ENCODE data around the gene CMTM2. TPM values are rescaled to one million over a fixed set of nuclear protein-coding genes. Genes with fewer than 3 reads are reported as not detected.

CMTM2 gene, protein sequence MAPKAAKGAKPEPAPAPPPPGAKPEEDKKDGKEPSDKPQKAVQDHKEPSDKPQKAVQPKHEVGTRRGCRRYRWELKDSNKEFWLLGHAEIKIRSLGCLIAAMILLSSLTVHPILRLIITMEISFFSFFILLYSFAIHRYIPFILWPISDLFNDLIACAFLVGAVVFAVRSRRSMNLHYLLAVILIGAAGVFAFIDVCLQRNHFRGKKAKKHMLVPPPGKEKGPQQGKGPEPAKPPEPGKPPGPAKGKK
- polyA plus RNA-seq (2011; rRNA removed) = not detected in 2 replicates
- not detected in 2 replicates for polyA minus RNA-seq (2011; rRNA and poly(A)+ RNA removed)

DNA sequence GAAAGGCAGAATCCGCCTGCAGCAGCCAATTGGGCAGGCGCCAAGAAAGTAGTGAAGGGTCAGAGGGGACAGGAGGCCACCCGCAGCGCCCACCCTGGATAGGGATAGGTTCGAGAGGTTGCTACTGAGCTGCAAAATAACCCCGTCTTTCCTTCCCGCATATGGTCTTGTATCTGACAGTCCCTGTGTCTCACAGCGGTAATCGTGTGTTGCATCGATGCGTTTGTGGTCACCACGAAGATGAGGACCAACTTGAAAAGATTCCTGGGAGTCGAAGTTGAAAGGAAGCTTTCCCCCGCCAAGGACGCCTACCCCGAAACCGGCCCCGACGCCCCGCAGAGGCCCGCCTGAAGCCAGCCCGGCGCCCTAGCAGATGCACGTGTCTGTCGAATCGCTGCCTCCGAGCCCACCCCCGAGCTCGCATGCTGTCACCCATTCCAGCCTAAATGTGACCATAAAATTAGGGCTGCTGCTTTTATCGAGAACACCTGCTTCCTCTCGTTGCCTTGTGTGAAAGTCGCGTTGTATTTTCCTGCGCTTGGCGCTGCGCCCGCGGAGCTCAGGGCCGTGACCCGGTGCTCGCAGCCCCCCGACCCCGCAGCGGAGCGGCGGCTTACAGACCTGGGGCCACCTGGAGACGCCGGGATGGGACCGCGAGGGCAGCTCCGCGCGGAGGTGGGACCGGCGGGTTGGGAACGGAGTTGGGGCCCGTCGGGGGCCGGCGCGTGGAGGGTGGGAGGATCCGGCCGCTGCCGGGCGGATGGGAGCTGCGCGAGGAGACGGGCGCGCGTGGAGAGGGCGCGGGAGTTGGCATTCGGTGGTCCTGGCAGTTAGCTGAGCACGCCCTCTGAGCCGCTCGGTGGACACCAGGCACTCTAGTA is at the start of gene CMTM2:
Gene CMTM2, plus strand, starts transcription at position 813 of the 881 bp plus-strand sequence. CDS start 145 bp downstream, outside the sequence.
- H3K27ac ChIP-seq (ENCODE audit: low read depth, low read length) = no peak within 1 kb of the TSS

DNA sequence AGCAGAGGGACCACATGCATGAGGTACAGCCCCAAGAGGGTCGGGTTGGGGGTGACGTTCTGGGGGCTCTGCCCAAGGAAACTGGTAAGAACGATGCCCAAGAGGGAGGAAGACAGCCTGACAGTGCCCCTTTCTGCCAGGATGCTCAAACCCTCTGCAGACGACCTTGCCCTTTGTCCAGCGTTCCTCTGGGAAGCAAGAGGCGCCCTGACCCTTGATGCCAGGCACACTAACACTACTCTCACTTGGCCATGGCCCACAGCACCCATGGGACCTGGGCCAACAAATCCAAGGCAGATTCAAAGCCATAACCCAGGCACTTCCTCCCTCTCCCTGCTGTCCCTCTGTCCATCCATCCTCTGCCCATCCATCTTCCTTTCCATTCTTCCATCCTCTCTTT is 49.8 kb upstream of the CMTM2 start:
- no peaks in the 10 kb centered on the region for H3K27me3 ChIP-seq (ENCODE audit: control insufficient read depth, insufficient read depth, low read length)
- POLR2A ChIA-PET = no interaction called here
- H3K9me3 ChIP-seq (ENCODE audit: control insufficient read depth, insufficient read depth, low read length) = no peaks in the 10 kb centered on the region
- no peak for DNase-seq (ENCODE audit: low read depth, low spot score)
- TF ChIP-seq, protein P1, sequence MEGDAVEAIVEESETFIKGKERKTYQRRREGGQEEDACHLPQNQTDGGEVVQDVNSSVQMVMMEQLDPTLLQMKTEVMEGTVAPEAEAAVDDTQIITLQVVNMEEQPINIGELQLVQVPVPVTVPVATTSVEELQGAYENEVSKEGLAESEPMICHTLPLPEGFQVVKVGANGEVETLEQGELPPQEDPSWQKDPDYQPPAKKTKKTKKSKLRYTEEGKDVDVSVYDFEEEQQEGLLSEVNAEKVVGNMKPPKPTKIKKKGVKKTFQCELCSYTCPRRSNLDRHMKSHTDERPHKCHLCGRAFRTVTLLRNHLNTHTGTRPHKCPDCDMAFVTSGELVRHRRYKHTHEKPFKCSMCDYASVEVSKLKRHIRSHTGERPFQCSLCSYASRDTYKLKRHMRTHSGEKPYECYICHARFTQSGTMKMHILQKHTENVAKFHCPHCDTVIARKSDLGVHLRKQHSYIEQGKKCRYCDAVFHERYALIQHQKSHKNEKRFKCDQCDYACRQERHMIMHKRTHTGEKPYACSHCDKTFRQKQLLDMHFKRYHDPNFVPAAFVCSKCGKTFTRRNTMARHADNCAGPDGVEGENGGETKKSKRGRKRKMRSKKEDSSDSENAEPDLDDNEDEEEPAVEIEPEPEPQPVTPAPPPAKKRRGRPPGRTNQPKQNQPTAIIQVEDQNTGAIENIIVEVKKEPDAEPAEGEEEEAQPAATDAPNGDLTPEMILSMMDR (IDR thresholded peaks at IDR 0.05; ENCODE audit: low read depth, low read length) = no peak
- H3K27ac ChIP-seq (ENCODE audit: low read depth, low read length) = no peak overlapping the region
- CTCF ChIA-PET = no interaction called here
- no peak overlapping the region for H3K4me3 ChIP-seq (ENCODE audit: low read depth, low read length)

More for the DNA sequence above, at the start of gene CMTM2:
- Histone ChIP-seq H3K27me3 (ENCODE audit: control insufficient read depth, insufficient read depth, low read length) (peaks cover 12% of the 10 kb centered on the region), H3K4me3 (ENCODE audit: low read depth, low read length) (no peak within 1 kb of the TSS), H3K9me3 (ENCODE audit: control insufficient read depth, insufficient read depth, low read length) (no peaks in the 10 kb centered on the region)
- TF ChIP-seq, protein P1 (IDR thresholded peaks at IDR 0.05; ENCODE audit: low read depth, low read length) = no peak
- ChIA-PET CTCF (interaction anchor here (0.6 to 1.2 kb wide), 3 partner anchors 25 to 296 kb away, joined by 3 to 4 read pairs (median 4); no protein-coding TSS in a partner anchor), POLR2A (interaction anchor here (1.2 kb wide), 1 partner anchor 9 kb away, joined by 5 read pairs; no protein-coding TSS in a partner anchor)
- DNase-seq (ENCODE audit: low read depth, low spot score) = no peak

DNA sequence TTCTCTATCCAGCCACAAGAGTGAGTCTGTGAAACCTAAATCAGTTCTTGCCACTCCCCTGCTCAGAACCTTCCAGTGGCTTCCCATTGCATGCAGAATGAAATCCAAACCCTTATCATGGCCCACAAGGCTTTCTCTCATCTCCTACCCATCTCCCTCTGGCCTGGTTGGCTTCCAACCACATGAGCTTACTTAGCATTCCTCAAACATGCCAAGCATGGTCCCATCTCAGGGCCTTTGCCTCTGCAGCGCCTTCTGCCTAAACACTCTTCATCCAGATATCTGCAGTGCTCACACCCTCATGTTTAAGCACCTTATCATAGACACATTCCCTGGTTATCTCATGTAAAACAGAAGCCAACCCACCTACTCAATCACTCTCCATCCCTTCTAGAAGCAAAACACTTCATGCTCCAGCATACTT is 44.9 kb upstream of the CMTM2 start:
- POLR2A ChIA-PET = no interaction called here

DNA sequence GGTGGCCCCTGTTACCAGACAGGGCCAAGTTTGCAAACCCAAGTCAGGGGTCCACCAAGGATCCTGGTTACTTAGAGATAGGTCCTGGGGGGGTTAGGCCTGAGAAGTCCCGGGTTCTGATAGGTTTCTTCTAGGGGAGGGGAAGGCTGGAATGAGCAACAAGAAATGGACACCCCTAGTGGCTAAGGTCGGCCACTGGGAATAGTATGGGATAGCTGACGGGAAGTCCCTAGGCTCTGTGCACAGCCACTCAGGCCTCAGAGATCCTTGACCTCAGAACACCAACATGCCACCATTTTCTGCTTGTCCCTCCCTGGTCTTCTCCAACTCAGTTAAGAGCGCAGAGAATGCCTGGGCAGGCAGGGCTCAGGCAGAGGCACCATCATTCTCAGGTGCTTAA is 42.7 kb upstream of the CMTM2 start:
- H3K27me3 ChIP-seq (ENCODE audit: control insufficient read depth, insufficient read depth, low read length) = no peaks in the 10 kb centered on the region
- no peak overlapping the region for H3K27ac ChIP-seq (ENCODE audit: low read depth, low read length)
- POLR2A ChIA-PET = interaction anchor here (0.6 to 0.7 kb wide), 2 partner anchors 15 to 29 kb away, joined by 3 to 6 read pairs; no protein-coding TSS in a partner anchor
- CTCF ChIA-PET = no interaction called here
- no peak for DNase-seq (ENCODE audit: low read depth, low spot score)
- H3K4me3 ChIP-seq (ENCODE audit: low read depth, low read length) = no peak overlapping the region
- H3K9me3 ChIP-seq (ENCODE audit: control insufficient read depth, insufficient read depth, low read length) = no peaks in the 10 kb centered on the region
- TF ChIP-seq, protein P1 (IDR thresholded peaks at IDR 0.05; ENCODE audit: low read depth, low read length) = no peak

More for the DNA sequence above, 44.9 kb upstream of the CMTM2 start:
- H3K27me3 ChIP-seq (ENCODE audit: control insufficient read depth, insufficient read depth, low read length) = no peaks in the 10 kb centered on the region
- H3K9me3 ChIP-seq (ENCODE audit: control insufficient read depth, insufficient read depth, low read length) = no peaks in the 10 kb centered on the region
- CTCF ChIA-PET = no interaction called here
- TF ChIP-seq, protein P1 (IDR thresholded peaks at IDR 0.05; ENCODE audit: low read depth, low read length) = no peak
- DNase-seq (ENCODE audit: low read depth, low spot score) = no peak
- no peak overlapping the region for H3K4me3 ChIP-seq (ENCODE audit: low read depth, low read length)
- no peak overlapping the region for H3K27ac ChIP-seq (ENCODE audit: low read depth, low read length)

All from AG04450 (cell line).